ENCODE data around the gene LPCAT2. TPM values are rescaled to one million over a fixed set of nuclear protein-coding genes. Genes with fewer than 3 reads are reported as not detected.
A peak's percentile ranks its signal among the peaks of the same experiment; 100 is the strongest.

The LPCAT2 gene
- total and polyA plus RNA-seq, 2 of the 8 experiments (the other 6 are each of a cell fraction or from before 2014, with no cell fraction given), result 2.2 to 10.6 TPM

GRCh38 chr16:55496509-55497145 is 12.2 kb upstream of the LPCAT2 start:
- H2BK20ac ChIP-seq (ENCODE audit: low read length), result no peak overlapping the region
- 95% methylated on average over 7 of the region's 8 CpGs; no CpG with 5 or more reads in 1 of the 2 experiments for WGBS, 2 experiments (ENCODE audit: extremely low coverage in 1 of 2, insufficient coverage in 1 of 2, insufficient read length in 1 of 2, insufficient replicate concordance in 2 of 2, low coverage in 1 of 2, low lambda C conversion rate in 2 of 2, missing lambda C conversion rate in 1 of 2)
- H3K56ac ChIP-seq (replicated peaks; ENCODE audit: insufficient read length, low read depth, low read length), result no peak overlapping the region
- H4K8ac ChIP-seq (ENCODE audit: extremely low read depth, insufficient read depth, low read length), result no peak overlapping the region; the same call in 1 of the 2 replicates
- no peak overlapping the region; the same call in 1 of the 2 replicates for H3K18ac ChIP-seq (ENCODE audit: extremely low read depth, low read length)
- H4K91ac ChIP-seq (replicated peaks; ENCODE audit: insufficient read length, low read length), result no peak overlapping the region
- H2AFZ ChIP-seq (ENCODE audit: low read length), result no peak overlapping the region
- H2BK5ac ChIP-seq (ENCODE audit: low read depth, low read length), result no peak overlapping the region
- H3K27me3 ChIP-seq (replicated peaks in 1 of 4; ENCODE audit: control insufficient read depth in 3 of 4, extremely low read depth in 1 of 4, insufficient read depth in 3 of 4, low read length in 3 of 4), result no peaks in the 10 kb centered on the region
- no peaks in the 10 kb centered on the region for H3K36me3 ChIP-seq (ENCODE audit: control insufficient read depth in 2 of 4, insufficient read depth in 4 of 4, low read length in 3 of 4)
- no peak overlapping the region for H4K5ac ChIP-seq (ENCODE audit: insufficient read length, low read depth, low read length)
- no peak overlapping the region for H3K14ac ChIP-seq (ENCODE audit: insufficient read length)
- POLR2A ChIA-PET (ENCODE audit: partially characterized antibody), result interaction anchor here (0.6 kb wide), 1 partner anchor 43 kb away, joined by 3 read pairs; no protein-coding TSS in a partner anchor
- H2AK5ac ChIP-seq (ENCODE audit: low read depth, low read length), result no peak overlapping the region
- H3K23ac ChIP-seq (ENCODE audit: insufficient read length), result no peak overlapping the region
- peaks cover 0 to 1% of the 10 kb centered on the region in 2 experiments for H4K20me1 ChIP-seq (replicated peaks in 1 of 2; ENCODE audit: control insufficient read depth in 1 of 2, insufficient read depth in 2 of 2, low read length in 2 of 2)
- peak in 1 of 2 experiments; percentile 11 for DNase-seq (ENCODE audit: low read depth in 1 of 2, low spot score in 2 of 2)
- H3K4ac ChIP-seq (replicated peaks; ENCODE audit: insufficient read length, low read depth, low read length), result no peak overlapping the region
- no peak overlapping the region for H3K9ac ChIP-seq (replicated peaks in 1 of 4; ENCODE audit: extremely low read depth in 1 of 4, low read depth in 3 of 4, low read length in 3 of 4)
- CTCF ChIA-PET (ENCODE audit: partially characterized antibody), result no interaction called here
- no peak overlapping the region for H3K4me3 ChIP-seq (ENCODE audit: extremely low read depth in 1 of 4, insufficient read depth in 2 of 4, low read depth in 3 of 4, low read length in 4 of 4)
- no peak overlapping the region for H3K4me2 ChIP-seq (ENCODE audit: insufficient read depth in 1 of 2, low read depth in 2 of 2, low read length in 2 of 2)
- no peaks in the 10 kb centered on the region for H3K79me1 ChIP-seq (ENCODE audit: low read depth, low read length)
- FAIRE-seq, result no peak
- H2BK120ac ChIP-seq (replicated peaks; ENCODE audit: low read depth, low read length), result no peak overlapping the region
- H2BK15ac ChIP-seq (ENCODE audit: low read length), result no peak overlapping the region
- no peak overlapping the region for H3K27ac ChIP-seq (ENCODE audit: low read depth, low read length)
- H3K23me2 ChIP-seq (ENCODE audit: low read depth, low read length), result no peaks in the 10 kb centered on the region; the same call in 1 of the 2 replicates
- H2BK12ac ChIP-seq (ENCODE audit: low read depth, low read length), result no peak overlapping the region
- H3K4me1 ChIP-seq (replicated peaks in 1 of 4; ENCODE audit: control insufficient read depth in 3 of 4, insufficient read depth in 4 of 4, low read length in 3 of 4), result peaks cover 0 to 5% (median 2%) of the 10 kb centered on the region in 4 experiments; a peak in 2 of 7 replicates
- no peaks in the 10 kb centered on the region for H3K79me2 ChIP-seq (ENCODE audit: control insufficient read depth in 1 of 2, insufficient read depth in 2 of 2, low read length in 2 of 2)
- H3K9me3 ChIP-seq (ENCODE audit: insufficient read depth in 2 of 2, low read depth in 1 of 2, low read length in 1 of 2), result no peaks in the 10 kb centered on the region
- TF ChIP-seq NANOG (IDR thresholded peaks at IDR 0.05; ENCODE audit: insufficient read depth, low read depth, low read length, poor library complexity, severe bottlenecking) (no peak), TCF12 (IDR thresholded peaks at IDR 0.05; ENCODE audit: low read depth, low read length) (no peak), SP4 (IDR thresholded peaks at IDR 0.05; ENCODE audit: low read length) (no peak), RXRA (IDR thresholded peaks at IDR 0.05; ENCODE audit: insufficient read depth, low read depth, low read length) (no peak), E2F6 (IDR thresholded peaks at IDR 0.05) (no peak), CHD2 (IDR thresholded peaks at IDR 0.05; ENCODE audit: low read length) (no peak), CREB1 (IDR thresholded peaks at IDR 0.05) (no peak), POU5F1 (IDR thresholded peaks at IDR 0.05; ENCODE audit: low read depth, low read length) (no peak), TBP (IDR thresholded peaks at IDR 0.05; ENCODE audit: low read depth, low read length) (no peak), JUND (IDR thresholded peaks at IDR 0.05; ENCODE audit: low read length) (no peak), HDAC6 (IDR thresholded peaks at IDR 0.05; ENCODE audit: low read depth, low read length) (no peak)
- TF ChIP-seq, protein P1, sequence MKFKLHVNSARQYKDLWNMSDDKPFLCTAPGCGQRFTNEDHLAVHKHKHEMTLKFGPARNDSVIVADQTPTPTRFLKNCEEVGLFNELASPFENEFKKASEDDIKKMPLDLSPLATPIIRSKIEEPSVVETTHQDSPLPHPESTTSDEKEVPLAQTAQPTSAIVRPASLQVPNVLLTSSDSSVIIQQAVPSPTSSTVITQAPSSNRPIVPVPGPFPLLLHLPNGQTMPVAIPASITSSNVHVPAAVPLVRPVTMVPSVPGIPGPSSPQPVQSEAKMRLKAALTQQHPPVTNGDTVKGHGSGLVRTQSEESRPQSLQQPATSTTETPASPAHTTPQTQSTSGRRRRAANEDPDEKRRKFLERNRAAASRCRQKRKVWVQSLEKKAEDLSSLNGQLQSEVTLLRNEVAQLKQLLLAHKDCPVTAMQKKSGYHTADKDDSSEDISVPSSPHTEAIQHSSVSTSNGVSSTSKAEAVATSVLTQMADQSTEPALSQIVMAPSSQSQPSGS (IDR thresholded peaks at IDR 0.05; ENCODE audit: low read length), result no peak
